ENCODE results near the gene VPS8. TPM values are rescaled to one million over a fixed set of nuclear protein-coding genes. Genes with fewer than 3 reads are reported as not detected.

Gene VPS8
- total and polyA plus RNA-seq, 9 of the 15 experiments (the other 6 are each of a cell fraction or from before 2014, with no cell fraction given) = 7.2 to 41.0 (median 28.3) TPM

DNA sequence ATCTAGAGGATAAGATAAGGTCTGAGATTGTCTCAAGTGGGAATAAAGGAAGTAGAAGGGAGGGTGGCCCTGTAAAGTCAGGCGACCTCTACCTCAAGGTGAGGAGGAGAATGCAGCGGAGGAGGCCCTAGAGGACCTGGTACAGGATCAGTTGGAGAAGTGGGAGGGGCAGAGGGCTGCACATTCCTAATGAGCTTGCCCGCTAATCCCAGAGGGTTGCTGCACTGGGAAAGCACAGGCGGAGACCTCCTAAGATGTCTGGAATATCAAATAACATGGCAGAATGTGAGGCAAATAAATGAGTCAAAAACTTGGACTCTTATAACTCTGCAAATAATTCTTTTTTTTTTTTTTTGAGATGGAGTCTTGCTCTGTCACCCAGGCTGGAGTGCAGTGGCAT is 30.2 kb upstream of the VPS8 start (continued):
- TF ChIP-seq SLC30A9 (CRISPR knock-in tag; IDR thresholded peaks at IDR 0.05) (no peak), BHLHE40 (IDR thresholded peaks at IDR 0.05; ENCODE audit: low read length) (no peak), NCOA6 (IDR thresholded peaks at IDR 0.05) (no peak)
- TF ChIP-seq, protein P1, sequence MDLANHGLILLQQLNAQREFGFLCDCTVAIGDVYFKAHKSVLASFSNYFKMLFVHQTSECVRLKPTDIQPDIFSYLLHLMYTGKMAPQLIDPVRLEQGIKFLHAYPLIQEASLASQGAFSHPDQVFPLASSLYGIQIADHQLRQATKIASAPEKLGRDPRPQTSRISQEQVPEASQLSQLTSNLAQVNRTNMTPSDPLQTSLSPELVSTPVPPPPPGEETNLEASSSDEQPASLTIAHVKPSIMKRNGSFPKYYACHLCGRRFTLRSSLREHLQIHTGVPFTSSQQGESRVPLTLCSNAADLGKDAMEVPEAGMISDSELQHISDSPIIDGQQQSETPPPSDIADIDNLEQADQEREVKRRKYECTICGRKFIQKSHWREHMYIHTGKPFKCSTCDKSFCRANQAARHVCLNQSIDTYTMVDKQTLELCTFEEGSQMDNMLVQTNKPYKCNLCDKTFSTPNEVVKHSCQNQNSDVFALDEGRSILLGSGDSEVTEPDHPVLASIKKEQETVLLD (IDR thresholded peaks at IDR 0.05) = no peak
- TF ChIP-seq, protein P2, sequence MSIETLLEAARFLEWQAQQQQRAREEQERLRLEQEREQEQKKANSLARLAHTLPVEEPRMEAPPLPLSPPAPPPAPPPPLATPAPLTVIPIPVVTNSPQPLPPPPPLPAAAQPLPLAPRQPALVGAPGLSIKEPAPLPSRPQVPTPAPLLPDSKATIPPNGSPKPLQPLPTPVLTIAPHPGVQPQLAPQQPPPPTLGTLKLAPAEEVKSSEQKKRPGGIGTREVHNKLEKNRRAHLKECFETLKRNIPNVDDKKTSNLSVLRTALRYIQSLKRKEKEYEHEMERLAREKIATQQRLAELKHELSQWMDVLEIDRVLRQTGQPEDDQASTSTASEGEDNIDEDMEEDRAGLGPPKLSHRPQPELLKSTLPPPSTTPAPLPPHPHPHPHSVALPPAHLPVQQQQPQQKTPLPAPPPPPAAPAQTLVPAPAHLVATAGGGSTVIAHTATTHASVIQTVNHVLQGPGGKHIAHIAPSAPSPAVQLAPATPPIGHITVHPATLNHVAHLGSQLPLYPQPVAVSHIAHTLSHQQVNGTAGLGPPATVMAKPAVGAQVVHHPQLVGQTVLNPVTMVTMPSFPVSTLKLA (conservative IDR thresholded peaks at IDR 0.05) = no peak
- TF ChIP-seq, protein P3, sequence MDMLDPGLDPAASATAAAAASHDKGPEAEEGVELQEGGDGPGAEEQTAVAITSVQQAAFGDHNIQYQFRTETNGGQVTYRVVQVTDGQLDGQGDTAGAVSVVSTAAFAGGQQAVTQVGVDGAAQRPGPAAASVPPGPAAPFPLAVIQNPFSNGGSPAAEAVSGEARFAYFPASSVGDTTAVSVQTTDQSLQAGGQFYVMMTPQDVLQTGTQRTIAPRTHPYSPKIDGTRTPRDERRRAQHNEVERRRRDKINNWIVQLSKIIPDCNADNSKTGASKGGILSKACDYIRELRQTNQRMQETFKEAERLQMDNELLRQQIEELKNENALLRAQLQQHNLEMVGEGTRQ (CRISPR knock-in tag; IDR thresholded peaks at IDR 0.05) = no peak

DNA sequence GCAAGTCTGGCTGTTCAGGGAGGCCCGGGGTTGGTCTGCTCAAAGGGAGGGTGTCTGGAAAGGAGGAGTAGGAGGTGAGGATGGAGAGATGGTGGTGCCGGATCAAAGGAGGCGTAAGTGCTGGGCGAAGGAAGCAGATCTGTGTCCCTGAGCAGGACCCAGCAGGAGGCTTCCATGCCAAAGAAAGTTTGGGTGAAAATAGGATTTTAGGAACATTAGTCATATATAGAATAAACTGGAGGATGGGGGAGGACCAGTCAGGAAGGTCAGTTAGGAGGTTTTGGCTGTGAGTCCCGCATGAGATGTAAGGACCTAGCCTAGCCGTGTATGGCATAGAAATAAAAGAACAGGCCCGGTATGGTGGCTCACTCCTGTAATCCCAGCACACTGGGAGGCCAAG is 28.6 kb upstream of the VPS8 start:
- no peaks in the 10 kb centered on the region for H3K79me2 ChIP-seq (ENCODE audit: control insufficient read depth, insufficient read depth, low read length)
- H4K20me1 ChIP-seq (replicated peaks; ENCODE audit: control insufficient read depth, insufficient read depth, low read length) = peaks cover 6% of the 10 kb centered on the region
- 7% methylated on average over 7 of the region's 7 CpGs for WGBS (ENCODE audit: insufficient coverage, low coverage, missing lambda C conversion rate)
- H3K36me3 ChIP-seq (ENCODE audit: control insufficient read depth, insufficient read depth, low read length) = no peaks in the 10 kb centered on the region
- DNase-seq (ENCODE audit: extremely low read depth in 1 of 4, low spot score in 3 of 4) (no peak), FAIRE-seq (no peak), ATAC-seq (no peak)
- intact Hi-C loops (cut with micrococcal nuclease) (no loop called here), in situ Hi-C loops (cut with MboI) (loop anchor here (25.0 kb wide), 1 partner anchor 371 kb away; no protein-coding TSS in a partner anchor)
- no peaks in the 10 kb centered on the region for H3K9me1 ChIP-seq (ENCODE audit: control insufficient read depth, insufficient read depth, low read length)
- ChIA-PET POLR2A (interaction anchor here (1.2 kb wide), 1 partner anchor 17 kb away, joined by 3 read pairs; no protein-coding TSS in a partner anchor), CTCF (ENCODE audit: low intra/inter-chr PET ratio) (no interaction called here)
- H2AFZ ChIP-seq (ENCODE audit: low read depth, low read length) = no peak overlapping the region
- no peak overlapping the region for H3K27ac ChIP-seq (ENCODE audit: extremely low read depth, low read depth, low read length)
- H3K4me1 ChIP-seq (replicated peaks in 1 of 2; ENCODE audit: control insufficient read depth in 2 of 2, insufficient read depth in 2 of 2, low read length in 2 of 2) = no peaks in the 10 kb centered on the region
- no peak overlapping the region for H3K9ac ChIP-seq (ENCODE audit: insufficient read depth in 1 of 2, low read depth in 2 of 2, low read length in 2 of 2)
- H3K4me2 ChIP-seq (ENCODE audit: insufficient read depth, low read length) = no peak overlapping the region
- BruUV-seq (replicated peaks) = no TSS peak
- H3K4me3 ChIP-seq = no peak overlapping the region
- peaks cover 56 to 84% of the 10 kb centered on the region in 2 experiments for H3K27me3 ChIP-seq (ENCODE audit: control insufficient read depth in 2 of 2, insufficient read depth in 2 of 2, low read length in 2 of 2)
- no peaks in the 10 kb centered on the region for H3K9me3 ChIP-seq (replicated peaks; ENCODE audit: control insufficient read depth, insufficient read depth, low read depth, low read length)
- TF ChIP-seq ZNF57 (CRISPR knock-in tag; IDR thresholded peaks at IDR 0.05) = no peak
- no peak for TF ChIP-seq ZZZ3 (IDR thresholded peaks at IDR 0.05)
- no peak for TF ChIP-seq NFIC (IDR thresholded peaks at IDR 0.05)
- TF ChIP-seq, protein P4, sequence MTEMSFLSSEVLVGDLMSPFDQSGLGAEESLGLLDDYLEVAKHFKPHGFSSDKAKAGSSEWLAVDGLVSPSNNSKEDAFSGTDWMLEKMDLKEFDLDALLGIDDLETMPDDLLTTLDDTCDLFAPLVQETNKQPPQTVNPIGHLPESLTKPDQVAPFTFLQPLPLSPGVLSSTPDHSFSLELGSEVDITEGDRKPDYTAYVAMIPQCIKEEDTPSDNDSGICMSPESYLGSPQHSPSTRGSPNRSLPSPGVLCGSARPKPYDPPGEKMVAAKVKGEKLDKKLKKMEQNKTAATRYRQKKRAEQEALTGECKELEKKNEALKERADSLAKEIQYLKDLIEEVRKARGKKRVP (CRISPR knock-in tag; IDR thresholded peaks at IDR 0.05) = no peak
- TF ChIP-seq, protein P5, sequence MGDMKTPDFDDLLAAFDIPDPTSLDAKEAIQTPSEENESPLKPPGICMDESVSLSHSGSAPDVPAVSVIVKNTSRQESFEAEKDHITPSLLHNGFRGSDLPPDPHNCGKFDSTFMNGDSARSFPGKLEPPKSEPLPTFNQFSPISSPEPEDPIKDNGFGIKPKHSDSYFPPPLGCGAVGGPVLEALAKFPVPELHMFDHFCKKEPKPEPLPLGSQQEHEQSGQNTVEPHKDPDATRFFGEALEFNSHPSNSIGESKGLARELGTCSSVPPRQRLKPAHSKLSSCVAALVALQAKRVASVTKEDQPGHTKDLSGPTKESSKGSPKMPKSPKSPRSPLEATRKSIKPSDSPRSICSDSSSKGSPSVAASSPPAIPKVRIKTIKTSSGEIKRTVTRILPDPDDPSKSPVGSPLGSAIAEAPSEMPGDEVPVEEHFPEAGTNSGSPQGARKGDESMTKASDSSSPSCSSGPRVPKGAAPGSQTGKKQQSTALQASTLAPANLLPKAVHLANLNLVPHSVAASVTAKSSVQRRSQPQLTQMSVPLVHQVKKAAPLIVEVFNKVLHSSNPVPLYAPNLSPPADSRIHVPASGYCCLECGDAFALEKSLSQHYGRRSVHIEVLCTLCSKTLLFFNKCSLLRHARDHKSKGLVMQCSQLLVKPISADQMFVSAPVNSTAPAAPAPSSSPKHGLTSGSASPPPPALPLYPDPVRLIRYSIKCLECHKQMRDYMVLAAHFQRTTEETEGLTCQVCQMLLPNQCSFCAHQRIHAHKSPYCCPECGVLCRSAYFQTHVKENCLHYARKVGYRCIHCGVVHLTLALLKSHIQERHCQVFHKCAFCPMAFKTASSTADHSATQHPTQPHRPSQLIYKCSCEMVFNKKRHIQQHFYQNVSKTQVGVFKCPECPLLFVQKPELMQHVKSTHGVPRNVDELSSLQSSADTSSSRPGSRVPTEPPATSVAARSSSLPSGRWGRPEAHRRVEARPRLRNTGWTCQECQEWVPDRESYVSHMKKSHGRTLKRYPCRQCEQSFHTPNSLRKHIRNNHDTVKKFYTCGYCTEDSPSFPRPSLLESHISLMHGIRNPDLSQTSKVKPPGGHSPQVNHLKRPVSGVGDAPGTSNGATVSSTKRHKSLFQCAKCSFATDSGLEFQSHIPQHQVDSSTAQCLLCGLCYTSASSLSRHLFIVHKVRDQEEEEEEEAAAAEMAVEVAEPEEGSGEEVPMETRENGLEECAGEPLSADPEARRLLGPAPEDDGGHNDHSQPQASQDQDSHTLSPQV (IDR thresholded peaks at IDR 0.05) = no peak
- no peak for TF ChIP-seq GATA2 (CRISPR knock-in tag; IDR thresholded peaks at IDR 0.05)
- TF ChIP-seq MCM7 (IDR thresholded peaks at IDR 0.05) = no peak

All from K562 (cell line).